Measurements from ENCODE around the gene KRTAP12-3. TPM values are rescaled to one million over a fixed set of nuclear protein-coding genes. Genes with fewer than 3 reads are reported as not detected.
"Not testable (repeated sequence)": the region's sequence is repeated elsewhere in the genome, so short reads cannot be mapped to it uniquely, and the experiment has no call there.

The KRTAP12-3 gene
- not detected in 2 replicates for total RNA-seq

DNA sequence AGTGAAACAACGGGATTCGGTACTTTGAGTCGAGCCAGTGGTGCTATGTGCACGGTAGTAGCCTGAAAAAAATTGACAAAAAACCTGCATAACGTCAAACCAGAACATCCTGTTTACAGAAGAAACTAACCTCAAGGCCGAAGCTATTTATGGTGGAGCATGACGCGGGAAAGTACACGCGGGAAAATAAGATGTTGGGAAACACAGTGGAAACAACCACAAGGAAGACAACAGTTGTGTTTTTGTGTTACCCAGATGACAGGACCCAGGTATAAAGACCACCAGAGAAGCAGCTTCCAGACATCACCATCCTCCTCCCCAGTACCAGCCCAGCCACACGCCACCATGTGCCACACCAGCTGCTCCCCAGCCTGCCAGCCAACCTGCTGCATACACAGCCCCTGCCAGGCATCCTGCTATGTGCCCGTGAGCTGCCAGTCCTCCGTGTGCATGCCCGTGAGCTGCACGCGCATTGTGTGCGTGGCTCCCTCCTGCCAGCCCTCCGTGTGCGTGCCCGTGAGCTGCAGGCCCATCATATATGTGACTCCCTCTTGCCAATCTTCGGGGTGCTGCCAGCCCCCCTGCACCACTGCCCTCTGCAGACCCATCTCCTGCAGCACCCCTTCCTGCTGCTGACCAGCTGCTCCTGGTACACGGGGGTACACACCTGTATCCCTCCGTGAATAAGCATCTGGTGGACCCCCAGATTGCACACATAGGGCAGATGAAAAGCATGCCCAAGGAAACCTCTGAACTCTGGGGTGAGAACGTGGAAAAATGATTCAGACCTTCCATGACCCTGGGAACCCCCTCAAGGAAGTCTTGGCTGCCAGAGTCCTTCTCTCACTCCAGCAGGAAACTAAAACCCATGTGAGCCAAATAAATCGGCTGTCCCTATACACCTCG is at the start of gene KRTAP12-3:
KRTAP12-3 (plus strand) TSS at position 298 of the 906 bp plus-strand sequence; CDS start at position 346, 48 bp downstream.
- intact Hi-C loops (cut with micrococcal nuclease) = loop anchor here (2.0 kb wide), 1 partner anchor 39 kb away; no protein-coding TSS in a partner anchor

- intact Hi-C loops (cut with micrococcal nuclease) = no loop called here
Measured at GRCh38 chr21:44609193-44609592, 48.5 kb upstream of the KRTAP12-3 start.

DNA sequence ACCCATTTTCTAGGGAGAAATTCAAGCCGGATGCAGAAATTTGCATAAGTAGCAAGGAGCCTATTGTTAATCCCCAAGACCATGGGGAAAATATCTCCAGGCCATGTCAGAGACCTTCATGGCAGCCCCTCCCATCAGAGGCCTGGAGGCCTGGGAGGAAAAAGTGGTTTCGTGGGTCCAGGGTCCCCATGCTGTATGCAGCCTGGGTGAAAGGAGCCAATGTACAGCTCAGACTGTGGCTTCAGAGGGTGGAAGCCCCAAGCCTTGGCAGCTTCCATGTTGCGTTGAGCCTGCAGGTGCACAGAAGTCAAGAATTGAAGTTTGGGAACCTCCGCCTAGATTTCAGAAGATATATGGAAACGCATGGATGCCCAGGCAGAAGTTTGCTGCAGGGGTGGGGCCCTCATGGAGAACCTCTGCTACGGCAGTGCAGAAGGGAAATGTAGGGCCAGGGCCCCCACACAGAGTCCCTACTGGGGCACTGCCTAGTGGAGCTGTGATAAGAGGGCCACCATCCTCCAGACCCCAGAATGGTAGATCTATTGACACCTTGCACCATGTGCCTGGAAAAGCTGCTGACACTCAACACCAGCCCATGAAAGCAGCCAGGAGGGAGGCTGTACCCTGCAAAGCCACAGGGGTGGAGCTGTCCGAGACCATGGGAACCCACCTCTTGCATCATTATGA is 47.4 kb upstream of the KRTAP12-3 start:
- intact Hi-C loops (cut with micrococcal nuclease) = not testable (repeated sequence)

GRCh38 chr21:44611551-44611950 is 46.2 kb upstream of the KRTAP12-3 start:
- intact Hi-C loops (cut with micrococcal nuclease) = no loop called here

DNA sequence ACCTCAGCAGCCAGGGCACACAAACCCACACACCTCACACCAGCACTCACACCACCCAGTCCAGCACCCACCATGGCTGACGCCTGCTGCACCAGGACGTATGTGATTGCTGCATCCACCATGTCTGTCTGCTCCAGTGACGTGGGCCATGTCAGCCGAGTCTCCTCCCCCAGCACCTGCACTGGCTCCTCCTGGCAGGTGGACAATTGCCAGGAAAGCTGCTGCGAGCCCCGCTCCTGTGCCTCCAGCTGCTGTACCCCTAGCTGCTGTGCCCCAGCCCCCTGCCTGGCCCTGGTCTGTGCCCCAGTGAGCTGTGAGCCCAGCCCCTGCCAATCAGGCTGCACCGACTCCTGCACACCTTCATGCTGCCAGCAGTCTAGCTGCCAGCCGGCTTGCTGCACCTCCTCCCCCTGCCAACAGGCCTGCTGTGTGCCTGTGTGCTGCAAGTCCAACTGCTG is 45.7 kb upstream of the KRTAP12-3 start, which contains the start of gene KRTAP10-8:
KRTAP10-8 (plus strand) TSS at position 51 of the 458 bp plus-strand sequence; CDS start at position 73, 22 bp downstream.
- intact Hi-C loops (cut with micrococcal nuclease) = no loop called here

DNA sequence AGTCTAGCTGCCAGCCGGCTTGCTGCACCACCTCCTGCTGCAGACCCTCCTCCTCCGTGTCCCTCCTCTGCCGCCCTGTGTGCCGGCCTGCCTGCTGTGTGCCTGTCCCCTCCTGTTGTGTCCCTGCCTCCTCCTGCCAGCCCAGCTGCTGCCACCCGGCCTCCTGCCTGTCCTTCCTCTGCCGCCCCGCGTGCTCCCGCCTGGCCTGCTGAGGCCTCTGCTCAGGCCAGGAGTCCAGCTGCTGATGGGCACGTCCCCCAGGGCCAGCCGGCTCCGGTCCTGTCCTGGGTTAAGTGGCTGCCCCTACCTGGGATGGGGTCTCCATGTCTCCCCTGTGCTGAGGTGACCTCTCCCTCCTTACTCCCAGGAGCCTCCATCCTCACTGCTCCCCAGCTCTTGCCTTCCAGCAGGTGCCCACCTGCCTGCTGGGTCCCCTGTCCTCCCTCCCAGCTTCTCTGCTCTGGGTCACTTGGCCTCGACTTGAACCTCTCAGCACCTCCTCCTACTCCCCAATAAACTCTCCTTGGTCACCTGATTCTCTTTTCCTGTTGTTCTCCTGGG is 45.0 kb upstream of the KRTAP12-3 start:
- intact Hi-C loops (cut with micrococcal nuclease) = no loop called here

DNA sequence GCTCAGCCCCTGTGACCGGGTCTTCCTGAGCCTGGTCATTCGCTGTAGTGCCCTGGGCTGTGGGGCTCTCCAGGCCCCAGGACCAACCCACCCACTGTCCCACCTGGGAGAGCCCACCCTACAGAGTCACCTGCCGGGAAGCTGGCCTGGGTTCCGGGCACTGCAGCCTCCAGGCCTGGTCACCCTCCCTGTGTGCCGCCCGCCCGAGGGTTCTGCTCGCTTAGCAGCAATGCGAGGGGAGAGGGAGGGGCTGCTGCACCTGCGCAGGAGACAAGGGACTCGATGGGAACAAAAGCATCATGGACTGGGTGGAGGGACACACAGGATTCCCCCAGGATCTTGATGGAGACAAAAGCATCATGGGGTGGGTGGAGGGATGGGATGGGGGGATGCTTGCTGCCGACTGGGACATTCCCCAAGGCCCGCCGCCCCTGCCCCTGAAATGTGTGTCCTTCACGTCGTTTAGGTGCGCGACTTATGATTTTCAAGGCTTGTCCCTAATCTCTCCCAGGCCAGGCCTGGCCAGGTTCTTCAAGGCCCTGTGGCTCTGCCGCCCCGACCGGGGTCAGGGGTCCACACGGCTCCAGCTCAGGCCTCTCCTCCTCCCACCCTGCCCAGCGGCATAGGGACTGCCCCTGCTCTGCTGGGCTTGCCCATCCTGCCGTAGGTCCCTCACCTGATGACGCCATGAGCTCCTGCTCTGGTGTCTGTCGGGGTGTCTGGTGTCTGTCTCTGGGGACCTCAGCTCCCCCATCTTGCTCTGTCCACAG is 44.2 kb upstream of the KRTAP12-3 start:
- intact Hi-C loops (cut with micrococcal nuclease) = no loop called here

DNA sequence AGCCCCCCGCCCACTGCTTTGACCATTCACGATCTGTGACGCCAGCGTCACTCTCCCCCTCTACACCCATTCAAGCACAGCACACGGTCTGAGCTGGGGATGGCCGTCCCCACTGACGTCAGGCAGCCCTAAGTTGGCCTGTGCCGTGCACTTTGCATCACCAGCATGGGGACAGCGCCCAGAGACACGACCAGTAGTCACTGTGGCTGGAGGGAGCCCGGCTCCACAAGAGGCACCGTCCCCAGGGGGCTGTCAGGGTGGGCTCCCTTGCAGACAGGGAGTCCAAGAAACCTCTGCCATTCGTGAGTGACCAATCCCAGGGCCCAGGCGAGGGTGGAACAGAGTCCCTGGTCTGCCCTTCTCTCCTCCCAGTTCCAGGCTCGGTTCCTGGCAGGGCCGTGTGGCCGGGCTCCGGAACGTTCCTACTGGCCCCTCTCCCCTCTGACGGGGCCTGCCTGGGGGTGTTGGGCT is 43.5 kb upstream of the KRTAP12-3 start:
- intact Hi-C loops (cut with micrococcal nuclease) = no loop called here

DNA sequence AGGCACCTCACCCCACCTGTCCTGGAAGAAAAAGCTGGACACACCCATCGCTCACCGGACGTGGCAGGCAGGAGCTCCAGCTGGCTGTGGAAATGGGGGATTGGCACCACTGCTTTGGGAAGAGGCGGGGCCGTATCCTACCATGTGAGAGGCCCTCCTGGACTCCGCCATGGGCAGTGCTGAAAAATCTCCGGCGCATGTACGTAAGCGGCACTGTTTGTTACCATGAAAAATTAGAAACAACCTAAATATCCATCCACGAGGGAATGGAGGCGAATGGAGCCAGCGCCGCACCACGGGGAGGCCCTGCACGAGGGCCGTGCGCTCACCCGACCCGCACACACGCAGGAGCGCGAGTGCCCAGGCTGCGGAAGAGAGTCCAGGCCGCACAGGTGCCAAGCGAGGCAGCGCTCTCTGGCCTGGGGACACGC is 42.8 kb upstream of the KRTAP12-3 start:
- intact Hi-C loops (cut with micrococcal nuclease) = no loop called here

DNA sequence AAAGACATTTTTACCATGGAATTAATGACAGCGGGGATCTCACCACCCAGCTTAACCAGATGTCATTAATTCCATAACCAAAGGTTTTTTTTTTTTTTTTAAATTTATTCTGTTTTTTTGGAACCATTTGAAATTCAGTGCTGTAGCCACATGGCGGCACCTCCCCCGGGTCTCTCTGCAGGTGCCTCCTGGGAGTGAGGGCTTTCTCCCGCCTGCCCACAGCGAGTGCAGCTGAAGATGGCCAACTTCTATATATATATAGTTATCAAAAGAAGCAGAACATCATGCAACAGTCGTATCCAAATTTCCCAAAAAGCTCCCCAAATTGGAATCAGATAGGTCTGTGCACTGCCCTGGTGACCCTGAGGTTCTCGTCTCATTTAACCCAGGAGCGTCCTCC is 42.3 kb upstream of the KRTAP12-3 start:
- intact Hi-C loops (cut with micrococcal nuclease) = no loop called here

DNA sequence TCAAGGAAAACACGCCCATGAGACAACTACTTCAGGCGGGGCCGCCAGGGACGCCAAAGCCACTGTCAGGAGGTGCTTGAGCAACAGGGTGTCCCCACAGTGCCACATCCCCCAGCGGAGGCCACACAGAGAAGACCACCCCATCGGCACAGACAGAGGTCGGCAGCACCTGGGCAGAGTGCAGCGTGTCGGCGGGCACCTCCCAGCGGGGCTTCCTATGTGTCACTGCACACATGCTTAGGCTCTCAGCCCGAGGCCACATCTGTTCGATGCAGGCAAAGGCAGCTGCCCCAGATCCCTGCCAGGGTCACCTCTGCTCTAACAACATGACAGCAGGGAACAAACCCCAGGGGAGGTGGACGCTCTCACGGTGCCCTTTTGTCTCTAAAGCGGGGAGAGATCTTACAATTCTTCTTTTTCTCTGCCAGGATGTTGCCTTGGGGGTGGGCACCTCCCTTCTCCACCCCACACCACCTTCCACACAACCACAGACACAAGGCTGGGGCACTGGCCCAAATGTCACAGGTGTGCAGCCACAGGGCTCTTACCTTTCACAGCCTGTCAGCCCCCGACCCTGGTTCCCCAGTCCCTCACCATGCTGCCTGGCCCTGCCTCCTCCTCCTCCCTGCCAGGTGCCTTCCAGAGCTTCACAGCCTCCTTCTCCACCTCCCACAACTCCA is 41.7 kb upstream of the KRTAP12-3 start:
- intact Hi-C loops (cut with micrococcal nuclease) = no loop called here

DNA sequence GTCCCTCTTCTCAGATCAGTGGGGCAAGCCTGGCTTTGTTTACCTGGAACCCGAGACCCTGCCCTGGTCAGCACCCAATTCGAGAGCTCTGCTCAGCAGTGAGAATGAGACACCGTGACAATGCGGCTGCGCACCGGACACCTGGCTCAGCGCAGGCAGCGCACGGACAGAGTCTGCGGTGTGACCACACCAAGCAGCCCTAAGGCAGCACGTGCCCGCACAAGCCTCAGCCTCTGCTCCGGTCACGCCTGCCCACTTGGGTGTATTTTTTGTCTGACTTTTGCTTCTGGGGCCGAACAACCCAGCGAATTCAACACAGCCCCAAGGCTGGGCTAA is 41.2 kb upstream of the KRTAP12-3 start:
- intact Hi-C loops (cut with micrococcal nuclease) = no loop called here

DNA sequence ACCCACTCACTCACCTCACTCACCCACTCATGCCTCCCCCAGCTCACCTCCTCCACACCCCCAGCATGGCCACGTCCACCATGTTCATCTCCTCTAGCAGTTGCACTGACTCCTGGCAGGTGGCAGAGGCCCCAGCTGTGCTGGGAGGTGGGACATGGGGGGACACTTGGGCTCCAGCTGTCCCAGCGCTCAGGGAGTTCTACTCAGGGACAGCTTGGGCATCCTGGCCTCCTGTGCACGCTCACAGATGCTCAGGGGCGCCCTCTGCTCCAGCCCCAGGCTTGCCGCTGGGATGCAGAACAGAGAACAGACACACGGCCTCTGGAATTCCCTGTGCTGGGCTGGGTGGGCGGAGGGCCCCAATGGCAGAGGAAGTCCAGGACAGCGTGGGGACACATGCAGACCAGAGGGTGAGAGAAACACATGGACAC is 40.6 kb upstream of the KRTAP12-3 start:
- intact Hi-C loops (cut with micrococcal nuclease) = no loop called here

DNA sequence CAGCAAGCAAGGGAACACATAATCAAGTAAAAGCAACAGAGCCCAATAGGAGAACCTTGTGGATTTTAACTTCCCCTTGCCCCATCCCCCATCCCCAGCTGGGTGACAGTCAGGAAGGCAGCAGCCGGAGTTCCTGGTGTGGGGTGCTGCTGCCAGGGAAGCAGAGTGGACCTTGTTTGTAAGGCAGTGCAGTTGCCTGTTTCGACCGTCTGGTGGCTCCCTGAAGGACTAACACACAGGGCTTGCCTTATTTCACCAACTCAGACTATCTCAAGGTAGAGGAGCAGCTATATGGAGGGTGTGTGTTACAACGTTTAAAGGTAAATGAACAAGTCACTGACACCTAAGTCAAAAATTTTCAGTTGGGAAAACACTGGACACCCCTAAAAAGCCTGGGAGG is 39.2 kb upstream of the KRTAP12-3 start:
- intact Hi-C loops (cut with micrococcal nuclease) = loop anchor here (2.0 kb wide), 1 partner anchor 38 kb away; the partner anchor contains the start of gene KRTAP12-3

DNA sequence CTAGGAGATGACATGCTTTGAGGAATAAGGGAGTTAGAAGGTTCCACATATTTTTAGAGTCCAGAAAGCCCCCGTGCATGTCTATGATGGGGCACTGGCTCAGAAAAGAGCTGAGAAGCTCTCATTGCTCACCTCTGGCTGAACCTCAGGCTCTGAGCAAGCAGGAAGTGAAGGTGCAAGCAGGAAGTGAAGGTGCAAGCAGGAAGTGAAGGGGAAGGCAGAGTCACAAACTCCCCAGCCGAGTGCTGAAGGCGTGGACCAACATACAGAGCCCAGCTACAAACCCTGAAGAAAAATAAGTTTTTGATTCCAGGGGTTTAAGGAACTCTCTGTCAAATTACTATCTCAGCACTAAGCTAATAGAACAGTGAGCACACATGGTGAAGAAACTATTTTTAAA is 38.8 kb upstream of the KRTAP12-3 start:
- intact Hi-C loops (cut with micrococcal nuclease) = loop anchor here (2.0 kb wide), 1 partner anchor 38 kb away; the partner anchor contains the start of gene KRTAP12-3

- intact Hi-C loops (cut with micrococcal nuclease) = loop anchor here (2.0 kb wide), 1 partner anchor 37 kb away; the partner anchor contains the start of gene KRTAP12-3
Measured at GRCh38 chr21:44619886-44620285, 37.8 kb upstream of the KRTAP12-3 start.

GRCh38 chr21:44623575-44623974 is 34.2 kb upstream of the KRTAP12-3 start:
- intact Hi-C loops (cut with micrococcal nuclease) = no loop called here

DNA sequence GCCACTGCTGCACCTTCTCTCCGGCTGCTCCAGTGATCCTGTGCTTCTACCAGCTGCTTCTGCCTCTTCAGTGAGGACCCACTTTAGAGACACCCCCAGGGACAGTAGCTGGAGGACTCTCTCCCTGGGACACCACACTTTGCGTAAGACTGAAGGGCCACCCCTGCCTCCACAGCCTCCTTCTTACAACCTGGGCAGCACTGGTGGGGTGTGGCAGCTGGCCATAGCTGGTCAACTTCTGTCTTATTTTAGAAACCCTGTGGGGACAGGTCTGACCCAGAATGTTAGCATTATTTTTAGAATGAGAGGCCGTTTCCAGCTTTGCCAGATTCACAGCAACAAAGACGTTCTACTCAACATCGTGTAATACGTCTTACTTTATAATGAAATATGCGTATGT is 32.0 kb upstream of the KRTAP12-3 start:
- intact Hi-C loops (cut with micrococcal nuclease) = no loop called here

DNA sequence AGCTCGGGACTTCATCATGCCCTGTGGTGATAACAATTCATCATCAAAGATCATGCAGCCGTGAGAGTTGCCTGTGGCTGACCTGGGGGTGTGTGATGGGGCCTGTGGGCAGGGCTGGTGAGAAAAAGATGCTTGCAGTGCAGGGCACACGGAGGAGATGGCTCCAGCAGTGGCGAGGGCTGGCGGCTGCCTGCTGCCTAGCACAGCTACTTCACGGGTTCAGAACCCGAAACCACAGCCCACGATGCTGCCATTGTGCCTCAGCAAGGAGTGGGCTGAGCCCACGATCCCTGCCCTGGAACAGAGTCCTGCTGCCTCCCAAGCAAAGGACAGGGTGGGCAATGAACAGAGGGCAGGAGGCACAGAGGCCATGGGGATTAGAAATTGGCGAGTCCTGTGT is 31.5 kb upstream of the KRTAP12-3 start:
- intact Hi-C loops (cut with micrococcal nuclease) = no loop called here

DNA sequence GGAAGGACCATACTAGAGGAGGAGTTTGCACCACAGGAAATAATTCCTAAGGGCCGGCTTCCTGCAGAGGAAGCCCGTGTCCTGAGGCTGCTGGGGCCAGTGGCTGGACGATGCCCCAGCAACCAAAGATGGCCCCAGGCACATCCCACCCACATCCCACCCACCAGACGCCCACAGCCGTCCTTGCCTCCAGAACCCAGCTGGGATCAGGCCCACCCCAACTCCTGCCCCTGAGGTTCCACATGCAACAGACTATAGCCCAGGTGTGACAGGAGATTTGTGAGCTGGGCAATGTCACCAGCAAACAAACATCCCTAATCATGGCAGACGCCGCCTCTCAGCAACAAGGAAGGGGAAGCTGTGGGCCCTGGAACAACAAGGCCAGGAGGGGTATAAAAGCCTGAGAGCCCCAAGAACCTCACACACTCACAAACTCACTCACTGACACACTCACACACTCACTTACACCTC is 31.0 kb upstream of the KRTAP12-3 start, which contains the start of gene KRTAP10-9:
KRTAP10-9 (plus strand) TSS at position 421 of the 471 bp plus-strand sequence. CDS start 79 bp downstream, outside the sequence.
- intact Hi-C loops (cut with micrococcal nuclease) = no loop called here
